ENCODE measurements around the gene ANGPT4.

Gene ANGPT4

GRCh38 chr20:940926-941325 is 24.8 kb upstream of the ANGPT4 start:
- no peak for DNase-seq

GRCh38 chr20:939606-940005 is 23.5 kb upstream of the ANGPT4 start:
- no peak for DNase-seq

- no peak for DNase-seq
These were observed 18.2 kb upstream of the ANGPT4 start for GRCh38 chr20:934186-934840.

- DNase-seq: no peak
These were observed 16.9 kb upstream of the ANGPT4 start for GRCh38 chr20:933029-933428.

- DNase-seq: no peak
These were observed 15.3 kb upstream of the ANGPT4 start for GRCh38 chr20:931401-931800.

GRCh38 chr20:926670-927069 is 10.5 kb upstream of the ANGPT4 start:
- DNase-seq: peak; percentile 2

- DNase-seq: no peak
These were observed 9.4 kb upstream of the ANGPT4 start for GRCh38 chr20:925516-925915.

GRCh38 chr20:924639-925038 is 8.5 kb upstream of the ANGPT4 start:
- no peak for DNase-seq

- DNase-seq: no peak
These were observed 6.6 kb upstream of the ANGPT4 start for GRCh38 chr20:922781-923180.

GRCh38 chr20:921068-921467 is 4.9 kb upstream of the ANGPT4 start:
- DNase-seq: no peak

- DNase-seq: no peak
These were observed 4.2 kb upstream of the ANGPT4 start for GRCh38 chr20:920311-920710.

GRCh38 chr20:919491-919916 is 3.4 kb upstream of the ANGPT4 start:
- DNase-seq: no peak

- DNase-seq: no peak
These were observed 1.3 kb upstream of the ANGPT4 start for GRCh38 chr20:917416-917815.

GRCh38 chr20:916825-917224 is 691 bp upstream of the ANGPT4 start:
- no peak for DNase-seq

GRCh38 chr20:914727-915498 is 1.2 kb downstream of the ANGPT4 start:
- peak; percentile 2 for DNase-seq

- no peak for DNase-seq
These were observed 2.8 kb downstream of the ANGPT4 start for GRCh38 chr20:913306-913849.

- DNase-seq: no peak
These were observed 4.1 kb downstream of the ANGPT4 start for GRCh38 chr20:911882-912600.

- DNase-seq: peak; percentile 69
These were observed 5.0 kb downstream of the ANGPT4 start for GRCh38 chr20:910870-911770.

- peak; percentile 13 for DNase-seq
These were observed 5.8 kb downstream of the ANGPT4 start for GRCh38 chr20:910132-910869.

GRCh38 chr20:909641-910040 is 6.5 kb downstream of the ANGPT4 start:
- no peak for DNase-seq

- DNase-seq: no peak
These were observed 9.3 kb downstream of the ANGPT4 start for GRCh38 chr20:906703-907270.
